Activated CD4-positive, alpha-beta T cell treated with anti-CD3 and anti-CD28 coated beads, Interleukin-2, amount 50 U/mL, for 1 hour (primary cell): ENCODE results near the gene APLP1.
"Not testable (repeated sequence)": the region's sequence is repeated elsewhere in the genome, so short reads cannot be mapped to it uniquely, and the experiment has no call there.

Experiments used
- DNase-seq: peaks from one replicate; pipeline ENCODE4 v3.0.0-alpha.2; 2020

The APLP1 gene

GRCh38 chr19:35853038-35853756, 15.2 kb upstream of the APLP1 start:
- no peak for DNase-seq

- DNase-seq = no peak
These were observed 11.7 kb upstream of the APLP1 start, which contains the start of gene KIRREL2 for GRCh38 chr19:35856546-35857149. TSS of gene KIRREL2 (plus strand) at chr19:35856911. CDS start at chr19:35857120, 209 bp downstream.

GRCh38 chr19:35858311-35858710, 10.1 kb upstream of the APLP1 start:
- DNase-seq = no peak

GRCh38 chr19:35859414-35859813, 9.0 kb upstream of the APLP1 start:
- no peak for DNase-seq

GRCh38 chr19:35860436-35860817, 7.9 kb upstream of the APLP1 start:
- DNase-seq = no peak

GRCh38 chr19:35860818-35861639, 7.3 kb upstream of the APLP1 start:
- no peak for DNase-seq

- DNase-seq = no peak
These were observed 6.7 kb upstream of the APLP1 start for GRCh38 chr19:35861640-35862160.

- no peak for DNase-seq
These were observed 5.8 kb upstream of the APLP1 start for GRCh38 chr19:35862528-35862927.

- no peak for DNase-seq
These were observed 5.4 kb upstream of the APLP1 start for GRCh38 chr19:35863018-35863417.

- no peak for DNase-seq
These were observed 501 bp downstream of the APLP1 start for GRCh38 chr19:35868823-35869326.

GRCh38 chr19:35869327-35870123, 1.2 kb downstream of the APLP1 start:
- peak; percentile 81 for DNase-seq

- DNase-seq = not testable (repeated sequence)
These were observed 1.9 kb downstream of the APLP1 start for GRCh38 chr19:35870124-35870736.

- DNase-seq = no peak
These were observed 2.4 kb downstream of the APLP1 start for GRCh38 chr19:35870798-35871197.

- DNase-seq = no peak
These were observed 3.2 kb downstream of the APLP1 start for GRCh38 chr19:35871611-35872010.

GRCh38 chr19:35872180-35872579, 3.8 kb downstream of the APLP1 start:
- DNase-seq = no peak

- DNase-seq = no peak
These were observed 6.1 kb downstream of the APLP1 start for GRCh38 chr19:35874392-35874930.

- DNase-seq = no peak
These were observed 10.7 kb downstream of the APLP1 start for GRCh38 chr19:35879068-35879467.

GRCh38 chr19:35879770-35880317, 11.5 kb downstream of the APLP1 start:
- peak; percentile 71 for DNase-seq

- DNase-seq = no peak
These were observed 13.9 kb downstream of the APLP1 start for GRCh38 chr19:35882114-35882832.

- no peak for DNase-seq
These were observed 15.5 kb downstream of the APLP1 start for GRCh38 chr19:35883882-35884281.
